GM19467 (cell line): Measurements from ENCODE around the gene NRG3.

ENCODE experiments used
- ATAC-seq: cut with Tn5 transposase; IDR thresholded peaks from one replicate; pipeline ENCODE4 v1.9.1; 2021; ENCODE audit warnings: mild to moderate bottlenecking, moderate library complexity; ENCODE audit not compliant: unreplicated experiment

NRG3 gene

DNA sequence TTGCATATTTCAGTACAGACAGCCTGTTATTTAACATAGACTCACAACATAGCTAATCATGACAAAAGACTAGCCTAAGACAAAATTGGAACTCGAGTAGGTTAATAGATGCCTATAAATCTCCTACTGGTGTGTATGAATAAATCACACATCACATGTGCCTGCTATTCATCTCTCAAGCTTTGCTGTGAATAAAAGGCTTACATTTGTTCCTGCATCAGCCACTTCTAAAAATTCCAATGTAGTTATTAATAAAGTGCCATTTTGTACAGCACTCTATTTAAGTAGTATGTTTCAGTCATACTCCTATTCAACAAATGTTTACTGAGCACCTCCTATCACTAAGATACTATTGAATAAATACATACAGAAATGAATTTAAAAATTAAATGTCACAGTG lies 486.3 kb downstream of the NRG3 start:
- no peak for ATAC-seq

DNA sequence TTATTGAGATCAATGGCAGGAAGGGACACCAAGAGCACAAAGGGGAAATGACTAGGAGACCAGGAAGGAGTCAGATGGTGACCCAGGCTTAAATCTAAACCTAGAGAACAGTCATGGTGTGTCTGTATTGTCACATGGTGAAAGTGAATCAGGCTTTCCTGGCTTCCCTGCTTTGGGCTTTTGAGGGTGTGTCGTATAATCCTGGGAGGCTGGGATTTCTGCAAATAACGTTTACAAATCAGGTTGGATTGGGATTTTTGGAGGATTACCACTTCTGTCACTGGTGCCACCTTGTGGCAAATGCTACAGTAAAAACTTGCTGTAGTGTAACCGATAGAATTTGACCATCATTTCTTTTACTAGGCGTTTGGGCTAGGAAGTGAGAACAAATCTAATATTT lies 502.6 kb downstream of the NRG3 start:
- no peak for ATAC-seq

DNA sequence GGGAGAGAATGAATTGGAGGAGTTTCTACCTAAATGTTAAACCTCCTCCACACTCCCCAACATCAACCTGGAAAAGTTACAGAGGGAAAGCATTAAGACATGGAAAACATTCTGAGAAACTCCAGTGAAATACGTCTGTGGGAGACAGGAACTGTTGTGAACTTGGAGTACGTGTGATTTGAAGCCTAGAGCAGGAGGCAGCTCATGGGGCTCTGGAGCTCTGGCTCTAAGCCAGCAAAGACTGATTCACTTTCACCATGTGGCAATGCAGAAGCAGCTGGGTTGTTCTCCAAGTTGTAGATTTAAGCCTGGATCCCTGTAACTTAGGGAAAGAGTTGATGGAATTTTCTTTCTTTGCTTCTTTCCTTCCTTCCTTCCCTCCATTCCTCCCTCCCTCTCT lies 503.2 kb downstream of the NRG3 start:
- ATAC-seq, result no peak

DNA sequence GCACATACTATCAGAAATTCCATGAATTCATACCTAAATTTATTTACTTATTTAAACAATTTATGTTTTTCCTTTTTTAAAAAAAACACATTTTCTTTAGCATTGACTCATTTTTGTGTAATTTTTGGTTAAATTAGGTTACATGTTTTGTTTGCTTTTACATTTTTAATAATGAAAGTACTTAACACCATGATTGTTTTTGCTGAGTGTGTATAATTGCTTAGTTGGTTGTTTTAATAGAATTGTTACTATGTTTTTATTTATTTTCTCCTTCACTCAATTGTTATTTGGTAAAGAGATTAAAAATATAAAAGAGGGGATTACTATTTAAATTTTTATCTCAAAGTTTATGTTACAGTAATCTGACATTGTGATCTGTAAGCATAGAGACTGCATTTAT lies 508.4 kb downstream of the NRG3 start:
- ATAC-seq, result no peak

DNA sequence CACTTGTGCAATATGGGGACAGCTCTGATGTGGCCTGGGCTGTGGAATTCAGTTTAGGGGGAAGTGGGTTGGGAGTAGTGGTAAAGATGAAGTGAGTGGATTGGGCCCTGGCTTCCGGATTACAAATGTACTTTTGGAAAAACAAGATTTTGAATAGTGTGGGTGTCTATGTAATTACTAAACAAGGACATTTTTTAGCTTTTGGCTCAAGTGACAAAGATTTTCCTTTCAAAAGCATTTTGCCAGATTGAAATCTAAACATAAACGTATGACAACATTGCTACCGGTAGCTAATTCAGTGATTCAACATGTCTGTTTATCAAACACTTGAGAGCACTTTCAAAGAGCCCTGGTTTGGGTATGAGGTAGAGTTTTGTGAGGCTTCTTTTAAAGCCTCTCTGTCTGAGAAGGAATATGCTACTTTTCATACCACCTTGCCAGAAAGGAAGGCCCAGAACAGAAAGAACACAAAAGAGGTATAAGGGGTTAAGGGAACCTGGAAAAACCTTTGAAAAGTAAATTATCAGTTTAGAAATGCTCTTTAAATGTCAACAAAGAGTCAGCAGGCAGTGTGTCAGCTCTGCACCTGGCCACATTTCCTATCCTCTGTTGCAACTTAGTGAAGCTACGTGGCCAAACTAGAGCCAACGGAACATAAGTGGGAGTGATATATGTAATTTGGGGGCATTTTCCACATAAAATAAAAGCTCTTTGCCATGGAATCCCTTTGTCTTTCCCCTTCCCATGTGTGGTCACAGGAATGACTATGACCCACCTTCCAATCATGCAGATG lies 516.1 kb downstream of the NRG3 start:
- no peak for ATAC-seq

DNA sequence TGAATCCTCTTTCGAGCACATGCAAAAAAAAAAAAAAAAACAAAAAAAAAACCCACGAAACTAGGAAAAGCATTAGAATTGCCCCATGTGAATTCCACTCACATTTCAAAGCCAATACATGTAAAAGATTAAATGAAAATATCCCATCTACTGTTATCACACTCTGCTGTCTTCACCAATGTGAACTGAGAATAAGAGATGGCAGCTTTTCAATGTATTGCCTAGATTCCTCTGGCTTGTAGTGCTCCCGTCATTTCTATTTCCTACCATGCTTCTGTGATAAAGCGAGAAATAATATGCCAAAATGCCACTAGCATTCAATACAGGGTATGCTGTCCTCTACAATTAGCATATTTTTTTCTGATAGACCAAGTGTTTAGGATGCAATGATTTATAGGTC lies 517.0 kb downstream of the NRG3 start:
- ATAC-seq, result no peak

DNA sequence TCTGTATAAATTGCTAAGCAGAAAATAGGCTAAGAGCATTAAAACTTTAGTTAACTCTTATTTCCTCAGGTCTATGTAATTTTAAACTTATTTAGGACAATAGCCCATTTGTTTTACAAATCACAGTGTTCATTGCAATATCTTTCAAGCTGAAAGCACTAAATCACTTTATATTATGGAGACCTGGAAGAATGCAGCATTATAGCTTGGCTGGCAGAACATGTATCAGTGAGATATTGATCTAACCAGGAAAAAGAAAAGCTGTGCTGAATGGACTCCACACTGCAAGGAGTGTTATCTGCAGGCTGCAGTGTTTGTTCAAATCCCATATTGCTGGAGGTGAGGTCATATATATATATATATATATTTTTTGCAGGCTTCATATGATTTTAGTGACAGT lies 517.5 kb downstream of the NRG3 start:
- ATAC-seq, result no peak

DNA sequence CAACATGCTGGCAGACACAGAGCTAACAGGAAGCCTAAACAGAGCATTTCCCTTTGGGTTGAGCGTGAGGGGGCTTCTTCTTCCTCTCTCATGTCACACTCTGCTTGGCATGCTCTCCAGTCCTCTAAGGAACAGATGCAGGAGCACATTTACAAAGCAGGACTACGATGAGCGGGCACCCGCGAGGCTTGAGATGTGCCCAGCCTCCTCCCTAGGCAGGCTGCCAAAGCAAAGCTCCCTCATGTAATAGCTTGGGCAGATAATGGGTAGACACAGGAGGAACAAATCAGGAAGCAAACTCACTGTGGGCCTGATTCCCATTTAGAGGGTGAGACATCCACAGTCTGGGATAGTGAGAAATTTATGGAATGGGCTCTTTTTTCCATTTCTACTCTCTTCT lies 519.1 kb downstream of the NRG3 start:
- no peak for ATAC-seq

DNA sequence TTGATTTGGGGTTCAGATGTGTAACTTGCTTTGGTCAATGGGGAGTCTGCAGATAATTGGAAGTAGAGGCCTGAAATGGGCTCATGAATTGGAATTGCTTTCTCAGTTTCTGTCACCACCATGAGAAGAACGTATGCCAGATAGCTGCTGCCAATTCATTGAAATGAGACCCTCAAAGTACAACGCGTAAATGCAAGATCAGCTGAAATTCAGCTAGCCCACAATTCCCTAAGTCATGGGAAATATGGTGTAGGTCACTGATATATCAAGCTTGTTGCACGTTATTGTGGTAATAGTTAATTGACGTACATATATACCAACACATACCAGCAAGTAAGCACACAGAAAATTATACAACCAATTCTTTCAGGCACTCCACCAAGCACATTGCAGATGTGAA lies 520.0 kb downstream of the NRG3 start:
- no peak for ATAC-seq

DNA sequence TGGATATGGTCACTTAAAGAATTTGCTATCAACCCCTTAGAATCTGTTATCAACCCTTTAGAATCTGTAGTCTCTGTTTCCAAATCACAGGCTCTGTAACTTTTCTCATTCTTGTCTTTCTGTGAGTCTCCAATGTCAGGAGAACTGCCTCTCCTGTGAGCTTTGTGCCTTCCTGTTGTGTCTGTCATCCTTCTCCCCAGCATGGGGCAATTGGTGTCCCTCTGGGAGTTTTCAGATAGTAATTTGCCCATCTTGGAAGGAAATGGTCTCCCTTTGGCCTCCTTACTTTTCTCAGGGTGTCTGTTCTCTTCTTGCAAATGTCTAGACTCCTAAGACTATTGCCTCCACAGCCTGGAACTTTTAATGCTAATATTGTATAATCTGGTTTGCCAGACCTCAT lies 521.9 kb downstream of the NRG3 start:
- no peak for ATAC-seq

DNA sequence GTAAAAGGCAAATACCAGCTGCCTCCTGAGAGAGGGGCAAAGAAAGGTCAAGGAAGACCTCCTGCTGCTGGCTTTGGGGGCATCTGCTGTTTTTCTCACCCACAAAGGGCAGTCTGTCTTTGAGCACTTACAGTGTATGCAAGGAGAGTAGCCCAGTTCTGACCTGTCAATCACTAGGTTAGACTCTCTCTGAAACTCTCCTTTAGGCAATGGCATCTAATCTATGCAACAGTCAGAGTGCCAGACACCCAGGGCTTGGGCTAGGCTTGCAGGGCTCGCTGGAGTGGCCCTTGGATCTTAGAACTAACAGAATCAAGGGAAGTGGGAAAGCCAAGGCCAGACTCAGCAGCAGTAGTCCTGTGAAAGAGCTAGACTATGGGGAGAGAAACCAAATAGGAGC lies 522.9 kb downstream of the NRG3 start:
- ATAC-seq, result no peak

DNA sequence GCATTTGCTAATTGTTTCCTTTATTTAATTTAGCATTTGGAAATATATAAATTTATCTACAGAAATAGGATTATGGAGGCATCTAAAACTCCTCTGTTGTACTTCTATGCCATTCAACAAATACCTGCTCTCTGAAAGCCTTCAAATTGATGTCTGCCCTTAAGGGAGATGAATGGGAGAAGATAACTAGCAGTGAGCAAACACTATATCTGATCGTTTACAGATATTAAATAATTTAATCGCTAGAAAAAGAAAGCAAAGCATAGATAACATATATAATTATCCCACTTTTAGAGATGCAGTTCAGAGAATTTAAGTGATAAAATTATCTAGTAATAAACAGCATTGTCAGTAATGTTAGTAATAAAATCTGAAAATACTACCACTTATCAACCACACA lies 524.9 kb downstream of the NRG3 start:
- ATAC-seq, result no peak

DNA sequence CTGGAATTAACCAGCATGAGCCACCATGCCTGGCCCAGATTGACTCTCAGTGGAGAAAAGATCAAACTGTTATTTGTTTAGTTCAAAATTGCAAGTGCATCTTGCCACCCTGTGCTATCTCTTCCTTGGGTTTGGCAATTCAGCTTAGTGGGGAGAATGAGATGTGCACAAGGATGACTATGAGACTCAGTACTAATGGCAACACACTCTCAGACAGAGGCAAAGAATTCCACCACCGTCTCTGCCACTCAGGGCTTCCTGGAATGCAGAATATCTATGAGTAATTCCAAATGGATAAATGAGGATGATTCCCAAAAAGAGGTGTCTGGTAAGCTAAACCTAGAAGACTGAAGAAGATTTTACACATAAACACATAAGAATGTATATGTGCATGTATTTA lies 525.8 kb downstream of the NRG3 start:
- no peak for ATAC-seq

DNA sequence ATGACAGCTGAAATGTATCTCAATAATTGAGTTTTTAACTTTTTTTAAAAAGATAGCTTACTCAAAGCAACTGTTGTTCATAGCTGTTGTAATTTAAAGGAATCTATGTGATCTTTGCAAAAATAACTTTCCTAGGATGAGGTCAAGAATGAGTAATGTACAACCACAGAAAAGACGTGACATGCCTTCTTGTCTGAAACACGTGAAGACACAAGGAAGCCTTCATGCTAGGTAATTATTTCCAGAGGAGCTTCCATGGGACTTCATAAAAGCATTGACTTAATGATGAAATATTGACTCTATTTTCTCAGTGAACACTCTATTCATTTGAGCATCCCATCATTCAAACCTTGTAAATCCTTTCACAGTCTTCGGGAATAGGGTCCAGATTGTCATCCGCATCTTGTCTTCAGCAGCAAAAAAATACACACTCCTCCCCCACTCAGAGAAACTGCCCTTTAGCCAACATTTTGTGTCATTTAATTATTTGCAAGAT lies 528.0 kb downstream of the NRG3 start:
- ATAC-seq, result no peak

DNA sequence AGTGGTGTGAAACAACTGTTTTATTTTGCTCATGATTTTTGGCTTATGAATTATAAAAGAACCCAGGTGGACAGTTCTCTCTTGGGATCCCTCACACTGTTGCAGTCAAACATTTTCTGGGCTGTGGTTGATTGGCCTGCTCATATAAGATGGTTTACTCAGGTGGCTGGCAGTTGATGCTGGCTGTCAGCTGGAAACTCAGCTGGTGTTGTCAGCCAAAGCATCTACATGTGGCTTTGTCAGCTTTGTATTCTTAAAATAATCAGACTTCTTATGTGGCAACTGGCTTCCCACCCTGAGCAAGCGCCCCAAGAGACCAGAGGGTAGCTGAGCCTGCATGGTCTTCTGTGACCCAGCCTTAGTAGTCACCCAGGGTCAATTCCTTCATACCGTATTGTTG lies 534.7 kb downstream of the NRG3 start:
- no peak for ATAC-seq

DNA sequence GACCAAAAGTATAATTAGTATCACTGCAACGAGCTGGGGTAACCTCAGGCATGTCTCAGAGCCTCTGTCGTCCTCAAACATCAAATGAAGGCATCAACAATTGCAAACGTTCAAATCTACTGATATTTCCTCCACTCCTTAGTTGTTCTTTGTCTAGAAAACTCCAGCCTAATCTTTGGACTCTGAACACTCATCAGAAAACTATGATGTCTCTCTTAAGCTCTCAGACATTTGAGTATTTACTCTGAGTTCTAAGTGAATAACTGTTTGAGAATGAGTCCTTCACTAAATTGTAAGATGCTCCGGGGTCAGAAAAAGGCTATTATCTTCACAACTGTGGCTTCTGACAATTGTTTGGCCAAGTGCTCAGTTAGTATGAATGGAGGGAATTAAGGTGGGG lies 536.4 kb downstream of the NRG3 start:
- ATAC-seq, result no peak

DNA sequence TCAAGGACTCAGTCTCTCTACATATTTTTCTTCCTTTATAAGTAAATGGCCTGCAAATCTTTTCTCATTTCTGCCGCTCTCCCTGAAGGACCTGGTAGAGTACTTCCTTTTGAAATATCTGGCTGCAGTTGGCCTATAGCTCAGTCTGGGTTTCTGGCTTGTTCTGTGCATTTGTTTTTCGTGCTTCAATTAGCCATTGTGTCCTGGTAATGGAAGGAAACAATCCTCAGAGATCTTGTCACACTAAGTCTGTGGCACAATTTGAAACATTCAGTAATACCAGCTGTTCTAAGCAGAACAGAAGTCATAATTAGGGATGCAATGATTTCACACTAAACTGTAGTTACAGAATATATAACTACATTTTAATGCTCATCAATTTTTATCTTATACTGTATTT lies 545.0 kb downstream of the NRG3 start:
- ATAC-seq, result no peak

DNA sequence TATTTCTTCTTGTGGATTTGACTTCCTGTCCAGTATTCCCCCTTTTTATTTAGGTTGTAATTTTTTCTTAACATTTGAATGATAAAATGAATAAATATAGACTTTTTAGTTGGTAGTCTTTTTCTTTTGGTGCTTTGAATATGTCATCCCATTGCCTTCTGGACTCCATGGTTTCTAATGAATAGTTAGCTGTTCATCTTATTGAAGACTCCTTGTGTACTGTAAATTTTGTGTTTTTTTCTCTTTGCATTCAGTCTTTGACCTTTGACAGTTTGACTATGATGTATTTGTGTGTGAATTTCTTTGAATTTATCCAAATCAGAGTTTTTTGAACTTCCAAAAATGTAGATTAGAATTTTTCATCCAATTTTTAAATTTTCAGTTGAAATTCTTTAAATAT lies 554.3 kb downstream of the NRG3 start:
- ATAC-seq, result no peak

DNA sequence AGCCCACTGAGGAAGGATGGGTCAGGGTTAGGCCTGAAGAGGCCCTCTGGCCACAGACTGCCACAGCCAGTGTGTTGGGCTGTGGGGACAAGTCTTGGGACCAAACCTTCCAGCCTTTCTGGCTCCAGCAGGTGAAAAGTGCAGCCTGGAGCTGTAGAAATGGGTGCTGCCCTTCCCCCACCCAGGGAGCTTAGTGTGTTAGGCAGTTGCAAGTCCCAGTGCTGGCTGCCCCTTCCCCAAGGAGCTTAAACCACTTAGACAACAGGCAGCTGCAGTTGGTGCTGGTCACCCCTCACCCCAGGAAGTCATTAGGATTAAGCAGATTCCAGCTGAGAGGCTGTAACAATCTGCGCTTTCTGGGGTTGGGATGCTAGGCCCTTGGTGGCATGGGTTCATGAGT lies 563.3 kb downstream of the NRG3 start:
- no peak for ATAC-seq

DNA sequence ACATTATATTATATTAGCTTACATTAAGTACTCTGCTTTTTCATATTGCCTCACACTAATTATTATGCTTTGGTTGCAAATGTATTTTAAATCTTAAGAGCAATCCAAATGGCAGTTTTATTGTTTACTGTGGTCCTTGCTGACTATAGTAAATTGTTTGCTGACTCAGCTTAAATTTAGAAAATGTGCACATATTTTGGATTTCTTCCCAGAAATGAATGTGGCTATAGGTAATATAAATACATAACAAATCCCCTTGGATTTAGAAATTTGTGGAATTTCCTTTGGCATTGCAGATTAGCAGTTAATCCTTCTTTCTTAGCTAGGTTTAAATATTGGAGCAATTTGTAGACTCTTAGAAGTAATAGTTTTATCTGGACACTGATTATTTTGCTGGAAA lies 565.8 kb downstream of the NRG3 start:
- no peak for ATAC-seq

DNA sequence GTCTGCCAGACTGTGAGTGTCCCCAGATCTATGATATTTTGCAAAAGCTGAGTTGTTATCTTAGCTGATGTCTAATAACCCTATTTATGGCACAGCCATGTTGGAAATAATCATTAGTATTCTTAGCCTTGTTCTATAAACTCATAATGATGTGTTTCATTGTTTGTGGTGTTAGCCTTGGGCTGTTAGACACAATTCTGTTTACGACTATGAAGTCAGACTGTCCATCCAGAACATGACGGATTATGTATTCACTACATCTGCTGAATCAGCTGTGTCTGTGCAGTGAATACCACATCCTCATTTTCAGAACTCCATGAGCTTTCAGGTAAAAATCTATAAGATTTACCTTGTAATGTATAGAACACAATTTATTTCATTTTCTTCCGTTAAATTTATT lies 577.1 kb downstream of the NRG3 start:
- ATAC-seq, result no peak

DNA sequence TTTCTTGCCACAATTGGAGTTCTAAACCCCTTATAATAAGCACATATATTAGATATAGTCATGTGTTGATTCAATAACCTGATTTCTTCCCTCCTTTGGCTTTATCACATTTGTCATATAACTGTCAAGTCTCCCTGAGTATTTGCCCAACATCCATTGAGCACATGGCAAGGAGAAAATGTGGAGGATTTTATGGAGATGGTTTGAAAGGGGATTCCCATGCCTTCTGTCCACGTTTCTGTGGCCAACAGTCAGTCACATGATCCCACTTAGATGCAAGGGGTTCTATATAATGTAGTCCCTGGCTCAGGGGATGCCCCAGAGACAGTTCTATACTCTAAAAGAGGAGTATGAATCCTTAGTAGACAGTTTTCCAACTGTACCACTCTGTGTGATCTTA lies 577.7 kb downstream of the NRG3 start:
- no peak for ATAC-seq

DNA sequence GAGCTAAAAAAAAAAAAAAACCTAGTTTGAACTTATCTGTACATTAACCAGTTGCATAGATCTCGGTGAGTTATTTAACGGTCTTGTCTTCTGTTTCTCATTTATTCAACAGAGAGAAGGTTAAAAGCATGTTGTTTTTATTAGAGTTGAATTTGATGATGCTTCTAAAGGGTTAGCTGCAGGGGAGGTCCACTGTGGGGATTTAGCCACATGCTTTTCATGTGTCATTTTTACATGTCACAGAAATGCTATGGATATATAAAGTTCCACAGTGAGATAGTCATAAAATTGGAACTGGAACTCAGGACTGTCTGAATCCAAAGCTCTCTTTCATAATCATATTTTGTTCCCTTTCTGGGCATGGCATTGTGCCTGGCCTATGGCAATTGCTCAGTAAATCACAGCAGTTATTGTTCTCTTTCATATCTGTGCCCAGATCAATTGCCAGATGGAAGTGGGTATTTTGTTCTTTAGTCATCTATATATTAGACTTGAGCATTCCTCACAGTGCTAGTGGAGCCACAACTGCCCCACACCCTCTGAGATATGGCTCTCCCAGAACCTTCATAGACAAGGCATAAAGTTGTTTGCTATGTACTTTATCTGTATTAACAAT lies 578.8 kb downstream of the NRG3 start:
- no peak for ATAC-seq
